ENCODE results near the gene CENPP.
A peak's percentile ranks its signal among the peaks of the same experiment; 100 is the strongest.

Gene CENPP

GRCh38 chr9:92480986-92481633, 155.4 kb downstream of the CENPP start:
- peak; percentile 52 for DNase-seq (ENCODE audit: low read depth)

- peak; percentile 71 for DNase-seq (ENCODE audit: low read depth)
Observed at GRCh38 chr9:92482329-92482728, 156.6 kb downstream of the CENPP start, which contains the start of gene ASPN. Gene ASPN (minus strand): TSS chr9:92482506.

GRCh38 chr9:92482805-92483204, 157.1 kb downstream of the CENPP start:
- DNase-seq (ENCODE audit: low read depth), result no peak

GRCh38 chr9:92483627-92484545, 158.1 kb downstream of the CENPP start:
- peak; percentile 57 for DNase-seq (ENCODE audit: low read depth)

DNA sequence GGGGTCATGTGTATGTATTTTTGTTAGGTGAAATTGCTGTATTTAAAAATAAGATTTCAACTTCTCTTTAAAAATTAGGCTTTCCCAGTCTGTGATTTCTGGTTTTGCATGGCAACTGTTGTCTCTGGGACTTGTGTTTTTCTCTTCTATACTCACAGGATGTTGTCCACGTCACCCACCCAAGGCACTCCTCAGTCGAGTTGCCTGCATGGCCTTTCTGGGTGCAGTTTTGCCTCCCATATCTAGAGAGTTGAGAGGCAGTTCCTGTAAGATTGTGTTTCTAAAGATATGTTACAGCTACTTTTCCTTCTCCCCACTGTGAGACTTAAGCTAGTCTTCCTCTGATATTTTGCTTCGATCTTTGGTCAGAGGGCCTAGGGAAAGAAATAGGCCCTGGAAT, 158.8 kb downstream of the CENPP start:
- DNase-seq (ENCODE audit: low read depth), result no peak

GRCh38 chr9:92486371-92486770, 160.6 kb downstream of the CENPP start:
- no peak for DNase-seq (ENCODE audit: low read depth)

GRCh38 chr9:92488681-92489550, 163.2 kb downstream of the CENPP start:
- DNase-seq (ENCODE audit: low read depth), result peak; percentile 56

GRCh38 chr9:92492781-92493401, 167.1 kb downstream of the CENPP start:
- DNase-seq (ENCODE audit: low read depth), result no peak

GRCh38 chr9:92493749-92494387, 168.1 kb downstream of the CENPP start:
- no peak for DNase-seq (ENCODE audit: low read depth)

GRCh38 chr9:92494856-92495255, 169.1 kb downstream of the CENPP start:
- peak; percentile 65 for DNase-seq (ENCODE audit: low read depth)

- DNase-seq (ENCODE audit: low read depth), result peak; percentile 69
Observed at GRCh38 chr9:92496396-92497176, 170.8 kb downstream of the CENPP start.

DNA sequence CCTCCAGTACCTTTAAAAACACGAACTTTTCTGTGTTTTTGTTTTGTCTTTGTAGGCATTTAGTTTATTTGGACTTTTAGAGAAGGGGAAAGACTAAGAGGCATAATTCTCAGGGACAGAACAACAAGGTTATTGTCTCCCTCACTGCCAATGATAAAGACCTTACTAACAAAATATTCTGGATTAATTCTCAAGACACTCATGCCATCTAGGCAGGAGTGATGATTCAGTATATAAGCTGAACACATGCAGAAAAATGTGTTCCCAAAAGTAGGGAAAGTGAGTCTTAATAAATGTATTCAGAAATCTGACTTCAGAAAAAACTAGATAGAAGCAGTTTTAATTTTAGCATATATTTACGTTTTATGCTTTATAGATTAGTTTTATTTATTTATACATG, 173.9 kb downstream of the CENPP start:
- DNase-seq (ENCODE audit: low read depth), result no peak

GRCh38 chr9:92500725-92501124, 175.0 kb downstream of the CENPP start:
- no peak for DNase-seq (ENCODE audit: low read depth)

DNA sequence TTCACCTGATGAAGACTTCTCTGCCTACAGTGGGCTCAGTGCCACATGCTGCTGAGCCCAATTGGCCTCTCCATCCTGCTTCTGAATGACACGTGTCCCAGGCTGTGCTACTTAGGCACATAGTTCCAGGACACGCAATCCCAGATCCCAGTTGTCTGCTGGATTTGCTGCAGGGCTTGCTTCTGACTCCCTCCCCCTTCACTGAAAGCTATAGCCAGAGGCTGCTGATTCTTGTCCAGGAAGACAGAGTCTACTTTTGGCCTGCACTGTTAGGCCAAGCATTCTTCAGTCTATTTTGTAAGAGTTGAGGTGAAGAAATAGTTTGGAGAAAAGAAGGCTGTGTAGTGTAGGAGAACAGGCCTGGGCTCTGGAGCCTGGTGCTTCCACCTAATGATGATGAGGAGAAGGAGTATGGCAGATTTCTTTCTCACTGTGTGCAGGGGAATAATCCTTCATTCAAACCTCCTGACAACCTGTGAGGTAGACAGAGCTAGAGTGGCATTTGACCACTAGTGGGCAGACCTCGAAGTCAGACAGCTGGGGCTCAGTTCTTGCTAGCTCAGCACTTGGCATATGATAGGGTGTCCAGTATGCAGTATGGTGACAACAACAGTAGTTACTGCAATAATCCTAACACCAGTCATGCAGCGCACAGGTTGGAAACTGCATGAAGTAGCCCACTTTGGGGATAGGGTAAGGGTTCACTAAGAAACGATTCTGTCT, 176.1 kb downstream of the CENPP start:
- peak; percentile 74 for DNase-seq (ENCODE audit: low read depth)

DNA sequence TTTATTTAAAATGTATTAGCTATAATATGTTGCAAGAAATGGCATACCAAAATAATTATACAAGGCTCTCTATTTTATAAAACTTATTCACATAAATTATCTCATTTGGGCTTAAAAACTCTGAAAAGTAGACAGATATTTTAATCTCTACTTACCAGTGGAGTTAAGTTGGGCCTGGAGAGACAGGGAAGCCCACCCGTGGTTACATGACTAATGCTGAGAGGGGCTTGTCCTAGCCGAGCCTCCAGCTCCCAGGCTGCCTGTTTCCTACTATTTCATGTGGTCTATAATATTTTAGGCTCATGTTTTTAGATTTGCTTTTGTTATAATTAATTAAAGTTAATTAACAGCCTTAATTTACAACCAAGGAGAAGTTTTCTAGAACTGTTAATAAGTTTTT, 177.4 kb downstream of the CENPP start:
- DNase-seq (ENCODE audit: low read depth), result no peak

GRCh38 chr9:92504881-92505280, 179.1 kb downstream of the CENPP start:
- peak; percentile 29 for DNase-seq (ENCODE audit: low read depth)

- peak; percentile 97 for DNase-seq (ENCODE audit: low read depth)
Observed at GRCh38 chr9:92506184-92506857, 180.6 kb downstream of the CENPP start.

DNA sequence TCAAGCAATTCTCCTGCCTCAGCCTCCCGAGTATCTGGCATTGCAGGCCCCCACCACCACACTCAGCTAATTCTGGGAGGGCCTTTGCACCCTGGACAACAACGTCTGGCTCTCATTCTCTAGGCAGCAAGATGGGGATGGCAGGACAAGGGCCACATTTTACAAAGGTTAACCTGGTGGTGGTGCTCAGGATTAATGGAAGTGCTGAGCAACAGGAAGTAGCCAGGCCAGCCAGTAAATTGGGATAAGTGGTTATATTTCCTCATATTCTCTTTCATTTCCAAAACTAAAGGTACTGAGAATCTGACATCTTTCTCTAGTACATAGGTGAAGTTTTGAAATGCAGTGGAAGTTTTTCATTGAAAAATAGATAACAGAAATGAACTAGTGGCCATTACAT, 181.3 kb downstream of the CENPP start:
- peak; percentile 24 for DNase-seq (ENCODE audit: low read depth)

DNA sequence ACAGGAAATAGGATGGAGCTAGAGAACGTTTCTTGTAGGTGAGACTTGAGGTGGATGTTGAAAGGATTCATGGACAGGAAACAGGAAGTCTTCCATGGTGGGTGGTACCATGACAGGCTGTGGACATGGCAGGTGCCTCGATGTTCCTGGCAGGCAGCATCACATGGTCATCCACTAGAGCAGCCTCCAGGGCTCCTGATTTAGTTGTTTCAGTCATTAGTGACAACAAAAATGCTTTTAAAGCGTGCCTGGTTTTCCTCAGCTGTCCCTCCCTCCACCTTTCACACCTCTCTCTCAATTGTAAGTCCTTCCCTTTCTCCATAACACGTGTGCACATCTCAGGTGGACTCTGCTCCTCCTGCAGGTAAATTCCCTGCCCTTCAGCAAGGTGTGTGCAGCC, 181.7 kb downstream of the CENPP start:
- no peak for DNase-seq (ENCODE audit: low read depth)

All from EH (cell line).